Daoy (cell line): ENCODE measurements around the gene CSTF1. TPM values are rescaled to one million over a fixed set of nuclear protein-coding genes. Genes with fewer than 3 reads are reported as not detected.
"Not testable (repeated sequence)": the region's sequence is repeated elsewhere in the genome, so short reads cannot be mapped to it uniquely, and the experiment has no call there.

ENCODE experiments used
- DNase-seq: peaks from one replicate; pipeline ENCODE4 v3.0.0-alpha.2; 2015; ENCODE audit warnings: low read depth
- total RNA-seq: library from RNA; depleted of rRNA; stranded (reverse); fragments of >200 nt; shearing (Covaris generic); gene quantifications from 2 replicates; pipeline ENCODE4 v1.2.3, GENCODE V29; 2014

Gene CSTF1
- total RNA-seq, 1 experiment from 2014 or later: 45.2 TPM

- DNase-seq: no peak
Measured at GRCh38 chr20:56409521-56409920, 17.1 kb downstream of the CSTF1 start.

DNA sequence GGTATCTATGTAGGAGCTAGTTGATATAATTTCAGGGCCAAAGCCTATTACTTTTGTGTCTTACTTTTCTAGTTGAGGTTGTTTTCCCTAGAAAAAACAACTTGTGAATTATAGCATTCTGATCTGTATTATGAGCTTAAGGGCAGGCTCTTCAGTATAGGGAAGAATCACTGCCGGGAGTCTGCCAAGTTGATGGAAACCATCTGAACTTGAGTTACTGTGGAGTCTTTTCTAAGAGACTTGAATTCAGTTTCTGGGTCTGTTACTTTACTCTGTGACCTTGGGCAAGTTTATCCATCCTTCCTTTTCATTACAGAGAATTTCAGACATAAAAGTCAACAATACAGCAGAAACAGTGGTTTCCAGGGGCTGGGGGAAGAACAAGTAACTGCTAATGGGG, 17.5 kb downstream of the CSTF1 start:
- no peak for DNase-seq

GRCh38 chr20:56411287-56411686, 18.8 kb downstream of the CSTF1 start:
- not testable (repeated sequence) for DNase-seq

GRCh38 chr20:56411759-56412472, 19.5 kb downstream of the CSTF1 start, which contains the start of gene CASS4:
TSS of gene CASS4 (plus strand) at chr20:56412260. CDS start at chr20:56412459, 199 bp downstream.
- peak; percentile 50 for DNase-seq

- DNase-seq: no peak
Measured at GRCh38 chr20:56412473-56412790, 20.0 kb downstream of the CSTF1 start.

GRCh38 chr20:56412949-56413348, 20.5 kb downstream of the CSTF1 start:
- DNase-seq: no peak

DNA sequence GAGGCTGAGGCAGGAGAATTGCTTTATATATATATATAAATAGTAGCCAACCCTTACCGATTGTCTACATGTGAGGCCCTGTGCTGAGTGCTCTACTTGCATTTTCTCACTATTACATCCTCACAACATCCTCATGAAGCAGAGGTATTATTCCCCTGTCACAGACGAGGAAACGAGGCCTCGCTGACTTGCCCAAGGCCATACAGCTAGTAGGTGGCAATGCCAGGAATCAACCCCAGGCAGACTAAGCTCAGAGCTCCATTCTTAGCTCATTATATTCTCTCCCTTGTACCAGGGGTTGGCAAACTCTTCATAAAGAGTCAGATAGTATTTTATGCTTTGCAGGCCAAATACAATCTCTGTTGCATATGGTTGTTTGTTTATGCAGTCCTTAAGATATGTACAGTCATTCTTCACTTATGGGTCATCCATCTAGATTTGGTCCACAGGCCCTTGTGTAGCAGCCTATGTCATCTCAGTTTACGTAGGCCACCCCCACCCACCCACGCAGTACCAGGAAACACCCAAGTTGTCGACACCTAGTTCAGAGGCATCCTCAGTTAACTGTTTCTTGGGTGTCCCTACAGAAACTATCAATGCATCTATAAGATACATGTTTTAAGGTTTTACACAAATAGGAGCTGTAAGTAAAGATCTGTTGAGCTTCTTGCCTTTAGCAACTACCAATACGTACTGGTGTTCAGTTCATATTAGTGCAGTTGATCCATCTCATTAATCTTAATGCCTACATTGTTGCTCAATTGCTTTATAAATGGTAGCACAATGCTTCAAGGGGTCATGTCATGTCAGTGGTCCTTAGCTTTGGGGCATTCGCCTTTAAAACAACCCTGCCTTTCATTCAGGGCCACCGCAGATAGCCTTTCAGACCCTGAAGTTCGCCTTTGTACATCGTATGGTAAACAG, 22.7 kb downstream of the CSTF1 start:
- DNase-seq: no peak

GRCh38 chr20:56417402-56417801, 25.0 kb downstream of the CSTF1 start:
- no peak for DNase-seq

GRCh38 chr20:56417911-56418310, 25.5 kb downstream of the CSTF1 start:
- DNase-seq: peak; percentile 42

DNA sequence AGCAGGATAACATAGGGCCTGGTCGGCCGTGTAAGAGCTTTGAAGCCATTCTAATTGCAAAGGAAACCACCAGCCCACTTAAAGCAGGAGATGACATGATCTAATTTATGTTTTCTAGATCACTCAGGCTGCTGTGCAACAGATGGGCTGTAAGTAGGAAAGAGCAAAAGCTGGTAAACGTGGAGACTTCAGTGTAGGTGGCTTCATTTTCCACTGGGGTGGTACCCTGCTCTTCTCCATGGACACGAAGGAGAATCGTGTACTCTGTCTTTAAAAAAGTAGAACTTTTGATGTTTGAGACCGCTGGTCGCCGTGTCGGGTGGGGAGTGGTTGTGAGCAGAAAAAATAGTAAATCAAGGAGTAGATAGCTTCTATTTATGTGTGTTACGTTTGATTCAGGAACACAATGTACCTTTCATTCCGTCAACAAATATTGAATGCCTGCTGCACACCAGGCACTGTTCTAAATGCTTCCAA, 26.0 kb downstream of the CSTF1 start:
- DNase-seq: no peak

DNA sequence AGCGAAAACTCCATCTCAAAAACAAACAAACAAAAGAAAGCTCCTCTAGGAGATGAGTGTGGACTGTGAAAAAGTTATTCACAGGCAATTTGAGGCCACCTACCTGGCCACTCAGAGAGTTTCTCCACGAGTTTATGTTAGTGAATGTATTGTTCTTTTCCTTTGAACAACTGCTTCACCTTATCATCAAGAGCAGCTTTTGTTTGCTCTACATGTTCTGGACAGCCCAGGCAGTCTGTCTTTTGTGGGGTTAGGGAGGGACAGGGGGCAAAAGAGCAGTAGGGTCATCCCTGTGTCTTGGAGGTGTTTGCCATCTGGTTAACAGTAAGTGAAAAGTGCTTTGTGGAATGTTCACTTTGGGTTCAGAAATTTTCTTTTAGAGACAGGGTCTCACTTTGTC, 27.6 kb downstream of the CSTF1 start:
- no peak for DNase-seq

- no peak for DNase-seq
Measured at GRCh38 chr20:56420940-56421688, 28.7 kb downstream of the CSTF1 start.

- DNase-seq: peak; percentile 81
Measured at GRCh38 chr20:56422076-56422823, 29.8 kb downstream of the CSTF1 start.

DNA sequence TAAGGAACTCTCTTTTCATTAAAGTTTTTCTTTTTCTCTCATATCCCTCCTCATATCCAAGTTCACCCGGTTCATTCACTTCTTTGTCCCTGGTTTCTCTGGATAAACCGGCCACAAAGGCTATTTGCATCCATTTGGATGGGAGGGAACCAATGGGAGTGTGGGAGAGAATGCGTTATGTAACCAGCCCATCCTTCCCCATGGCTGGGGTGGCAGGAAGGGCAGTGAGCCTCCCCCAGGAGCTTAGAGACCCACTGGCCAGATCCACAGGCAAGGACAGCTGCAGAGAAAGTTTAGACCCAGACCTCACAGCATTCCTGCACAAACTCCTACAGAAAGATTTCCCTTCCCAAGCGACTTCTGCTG, 30.4 kb downstream of the CSTF1 start:
- DNase-seq: peak; percentile 47

DNA sequence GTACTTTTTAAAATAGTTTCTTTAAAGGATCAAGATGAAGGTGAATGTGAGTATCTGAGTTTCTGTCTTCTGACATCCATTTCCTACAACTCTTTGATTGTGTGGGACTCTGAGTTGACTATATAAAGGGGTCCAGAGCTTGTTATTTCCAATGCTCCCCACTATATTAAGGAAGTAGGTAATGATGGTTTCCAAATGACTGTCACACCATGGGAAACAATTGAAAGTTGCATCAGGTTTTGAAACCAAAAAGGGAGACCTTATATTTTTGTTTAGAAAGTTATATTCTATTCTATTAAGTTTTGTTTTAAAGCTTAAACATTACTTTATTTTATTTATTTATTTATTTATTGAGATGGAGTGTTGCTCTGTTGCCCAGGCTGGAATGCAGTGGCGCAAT, 30.8 kb downstream of the CSTF1 start:
- DNase-seq: no peak

DNA sequence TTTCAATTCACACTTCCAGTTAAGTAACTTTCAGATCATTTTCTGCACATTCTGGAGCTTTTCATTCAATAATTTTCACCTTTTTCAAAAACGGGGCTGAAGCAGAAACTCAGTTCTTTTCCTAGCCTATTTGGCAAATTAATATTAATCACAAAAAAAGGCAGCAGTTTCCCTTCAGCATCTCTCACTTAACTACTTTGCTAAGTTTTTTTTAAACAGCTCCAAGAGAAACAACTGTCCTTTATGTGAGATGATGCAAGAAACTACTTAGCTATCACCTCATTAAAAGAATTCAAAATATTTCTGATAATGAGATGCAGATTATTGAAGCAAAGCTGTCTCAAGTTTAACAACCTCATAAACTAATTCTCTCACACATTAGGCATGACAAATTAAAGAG, 31.4 kb downstream of the CSTF1 start:
- no peak for DNase-seq

DNA sequence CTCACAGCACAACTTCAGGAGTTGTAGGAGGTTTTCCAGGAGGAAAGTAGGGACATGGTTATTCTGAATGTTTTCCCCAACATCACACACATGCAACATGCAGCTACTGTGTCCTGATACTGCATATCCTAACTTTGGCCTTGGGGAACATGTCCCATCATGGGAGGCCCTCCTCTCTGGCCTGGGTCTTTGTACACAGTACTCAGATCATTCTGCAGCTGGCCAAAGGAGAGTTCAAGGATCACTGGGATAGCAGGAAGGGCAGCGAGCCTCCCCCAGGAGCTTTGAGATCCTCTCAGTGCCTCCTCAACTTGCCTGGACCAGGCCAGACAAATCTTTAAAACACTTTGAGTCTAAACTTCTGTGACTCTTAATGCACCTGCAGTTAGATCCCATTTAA, 32.5 kb downstream of the CSTF1 start:
- no peak for DNase-seq

GRCh38 chr20:56426026-56426425, 33.6 kb downstream of the CSTF1 start:
- no peak for DNase-seq

DNA sequence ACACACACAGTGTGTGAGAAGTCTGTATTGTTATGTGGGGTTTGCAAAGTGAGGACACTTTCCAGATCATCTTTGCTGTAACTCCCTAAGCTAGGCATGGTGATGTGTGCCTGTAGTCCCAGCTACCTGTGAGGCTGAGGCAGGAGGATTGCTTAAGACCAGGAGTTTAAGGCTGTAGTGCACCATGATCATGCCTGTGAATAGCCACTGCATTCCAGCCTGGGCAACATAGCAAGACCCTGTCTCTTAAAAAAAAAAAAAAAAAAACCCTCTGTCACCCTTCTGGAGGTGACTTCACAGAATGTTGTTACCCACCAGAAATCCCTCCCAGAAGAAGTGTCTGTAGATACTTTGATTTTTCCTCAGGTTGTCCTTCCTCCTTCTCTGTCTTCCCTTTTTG, 34.5 kb downstream of the CSTF1 start:
- DNase-seq: no peak

GRCh38 chr20:56427797-56428196, 35.4 kb downstream of the CSTF1 start:
- DNase-seq: no peak

DNA sequence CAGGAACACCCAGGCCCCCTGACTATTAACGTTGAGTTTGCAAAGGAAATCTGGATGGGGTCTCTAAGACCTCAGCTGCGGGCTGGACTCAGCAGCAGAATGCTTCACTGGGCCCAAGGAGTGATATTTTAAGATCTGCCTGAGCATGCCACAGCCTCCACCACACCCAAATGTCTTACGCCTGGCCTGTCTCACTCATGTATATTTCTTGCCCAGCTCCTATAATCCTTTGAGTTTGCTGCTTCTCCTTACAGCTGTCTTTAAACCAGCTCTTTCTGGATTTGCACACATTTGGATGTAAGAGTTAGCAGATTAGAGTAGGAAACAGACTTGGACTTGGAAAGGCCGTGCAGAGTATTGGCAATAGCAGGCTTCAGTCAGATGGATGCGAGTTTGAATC, 36.0 kb downstream of the CSTF1 start:
- DNase-seq: no peak

GRCh38 chr20:56428881-56429280, 36.4 kb downstream of the CSTF1 start:
- DNase-seq: no peak
